Superior temporal gyrus (tissue), 1 donor: ENCODE data around the gene SRSF5.
"Not testable (repeated sequence)": the region's sequence is repeated elsewhere in the genome, so short reads cannot be mapped to it uniquely, and the experiment has no call there.

ENCODE experiments used
- DNase-seq: peaks from one replicate; pipeline ENCODE4 v3.0.0-alpha.2; 2016; ENCODE audit errors: extremely low spot score

The SRSF5 gene

DNA sequence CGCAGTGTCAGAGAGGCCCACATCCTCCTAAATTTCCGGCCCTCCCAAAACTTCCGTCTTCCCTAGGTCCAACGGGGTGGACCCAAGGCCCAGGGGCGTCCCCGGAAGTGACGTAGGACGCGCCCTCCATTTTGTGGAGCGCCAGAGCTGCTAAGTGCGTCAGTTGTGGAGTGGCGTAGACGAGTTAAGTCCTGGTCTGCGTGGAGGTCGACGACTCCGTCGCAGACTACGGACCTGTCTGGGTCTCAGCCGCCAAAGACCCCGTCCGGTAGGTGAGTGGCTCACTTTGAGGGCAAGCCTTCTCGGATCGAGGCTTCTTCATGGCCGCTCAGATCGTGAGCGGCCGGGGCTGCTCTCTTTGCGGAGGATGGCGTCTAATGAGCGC lies at the start of gene SRSF5:
TSS of gene SRSF5 (plus strand) at position 159 of the 385 bp plus-strand sequence. CDS start 1,015 bp downstream, outside the sequence.
- DNase-seq: peak; percentile 99

DNA sequence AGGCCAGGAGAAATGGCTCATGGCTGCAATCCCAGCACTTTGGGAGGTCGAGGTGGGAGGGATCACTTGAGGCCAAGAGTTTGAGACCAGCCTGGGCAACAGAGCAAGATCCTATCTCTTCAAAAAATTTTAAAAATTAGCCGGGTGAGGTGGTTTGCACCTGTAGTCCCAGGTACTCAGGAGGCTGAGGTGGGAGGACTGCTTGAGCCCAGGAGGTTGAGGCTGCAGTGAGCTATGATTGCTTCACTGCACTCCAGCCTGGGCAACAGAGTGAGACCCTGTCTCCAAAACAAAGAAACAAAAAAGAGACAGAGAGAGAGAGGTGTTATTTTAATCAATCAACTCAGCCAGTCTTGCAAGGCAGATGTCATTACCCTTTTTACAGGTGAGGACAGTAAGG lies 48.3 kb upstream of the SRSF5 start:
- DNase-seq: not testable (repeated sequence)

DNA sequence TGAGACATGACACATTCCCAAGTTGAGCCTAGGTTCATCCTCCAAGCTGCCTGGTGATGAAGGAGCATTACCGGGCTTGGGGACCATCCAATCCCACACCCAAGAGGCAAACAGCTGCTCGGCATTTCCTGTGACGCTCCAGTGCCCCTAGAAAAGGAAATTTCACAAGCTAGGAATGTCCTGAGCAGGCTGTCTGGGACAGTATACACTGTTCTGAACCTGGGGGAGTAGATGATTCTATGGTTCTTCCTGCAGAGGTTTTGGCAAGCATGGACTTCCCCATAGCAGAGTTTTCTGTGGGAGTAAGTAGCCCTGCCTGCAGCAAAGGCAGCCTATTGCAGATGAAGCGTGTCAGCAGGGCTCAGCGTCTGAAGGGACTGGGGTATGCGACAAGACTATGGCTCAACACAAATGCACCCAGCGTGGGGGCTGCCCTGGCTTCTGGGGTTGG lies 47.4 kb upstream of the SRSF5 start:
- DNase-seq: peak; percentile 20

DNA sequence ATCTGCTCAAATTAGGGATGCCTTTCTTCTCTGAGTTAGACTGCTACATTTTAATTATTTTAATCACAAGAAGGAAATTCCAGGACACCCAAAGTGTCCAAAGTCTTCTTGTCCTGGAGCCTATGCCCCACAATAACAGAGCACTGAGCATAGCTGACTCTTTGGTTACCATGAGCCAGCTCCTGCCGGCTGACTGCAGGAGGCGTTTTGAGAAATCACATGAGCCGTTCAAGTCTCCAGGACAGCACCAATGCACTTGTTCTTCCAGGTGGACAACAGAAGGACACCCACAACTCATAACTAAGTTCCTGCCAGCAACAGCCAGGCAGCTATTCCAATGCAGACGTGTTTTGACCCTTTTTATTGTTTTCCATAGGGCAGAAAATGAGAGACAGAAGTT lies 46.0 kb upstream of the SRSF5 start:
- DNase-seq: no peak

DNA sequence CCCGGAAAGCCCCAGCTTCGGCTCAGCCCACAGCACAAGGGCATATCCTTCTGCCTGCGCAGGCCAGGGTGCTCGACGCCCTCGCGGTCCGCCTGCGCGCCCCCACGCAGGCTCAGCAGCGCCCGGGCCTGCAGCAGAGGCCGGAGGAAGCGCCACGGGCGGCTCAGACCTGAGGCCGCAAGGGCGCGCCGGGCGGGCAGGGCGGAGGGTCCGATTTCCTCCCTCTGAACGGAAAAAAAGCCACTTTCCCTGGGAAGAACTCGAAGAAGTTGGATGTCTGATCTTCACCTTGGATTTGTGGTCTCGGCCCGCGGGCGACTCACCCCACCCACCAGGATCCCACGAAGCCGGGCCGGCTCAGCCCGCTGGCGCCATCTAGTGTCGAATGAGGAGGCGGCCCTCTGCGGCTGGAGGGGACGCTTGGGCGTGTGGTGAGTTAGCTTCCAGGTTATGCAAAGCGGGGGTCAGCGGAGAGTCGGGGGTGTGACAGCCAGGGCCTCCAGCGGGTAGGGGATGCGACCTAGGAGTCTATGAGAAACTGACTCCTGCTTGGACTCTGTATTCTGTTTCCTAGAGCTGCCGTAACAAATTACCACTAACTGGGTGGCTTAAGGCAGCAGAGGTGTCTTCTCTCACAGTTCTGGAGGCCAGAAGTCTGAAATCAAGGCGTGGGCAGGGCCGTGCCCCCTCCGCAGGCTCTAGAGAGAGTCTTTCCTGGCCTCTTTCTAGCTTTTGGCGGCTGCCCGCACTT lies 40.0 kb upstream of the SRSF5 start:
- peak; percentile 89 for DNase-seq

DNA sequence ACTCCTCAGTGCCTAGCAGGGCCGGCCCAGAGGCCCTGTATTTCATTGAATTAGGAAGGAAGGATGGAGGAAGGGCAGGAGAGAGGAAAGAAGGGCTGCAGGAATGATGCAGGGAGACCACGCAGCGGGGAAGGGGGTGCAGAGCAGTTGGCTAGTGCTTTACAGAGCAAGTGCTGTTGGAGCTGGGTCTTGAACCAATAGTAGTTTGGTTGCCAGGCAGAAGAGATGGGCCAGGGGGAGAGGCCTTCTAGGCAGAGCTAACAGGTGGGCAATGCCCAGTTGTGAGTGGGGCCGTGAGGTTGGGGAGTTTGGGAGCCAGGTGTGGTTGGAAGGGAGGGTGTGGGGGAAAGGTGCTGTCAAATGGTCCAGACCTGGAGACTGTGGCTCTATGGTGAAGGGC lies 39.1 kb upstream of the SRSF5 start:
- no peak for DNase-seq

DNA sequence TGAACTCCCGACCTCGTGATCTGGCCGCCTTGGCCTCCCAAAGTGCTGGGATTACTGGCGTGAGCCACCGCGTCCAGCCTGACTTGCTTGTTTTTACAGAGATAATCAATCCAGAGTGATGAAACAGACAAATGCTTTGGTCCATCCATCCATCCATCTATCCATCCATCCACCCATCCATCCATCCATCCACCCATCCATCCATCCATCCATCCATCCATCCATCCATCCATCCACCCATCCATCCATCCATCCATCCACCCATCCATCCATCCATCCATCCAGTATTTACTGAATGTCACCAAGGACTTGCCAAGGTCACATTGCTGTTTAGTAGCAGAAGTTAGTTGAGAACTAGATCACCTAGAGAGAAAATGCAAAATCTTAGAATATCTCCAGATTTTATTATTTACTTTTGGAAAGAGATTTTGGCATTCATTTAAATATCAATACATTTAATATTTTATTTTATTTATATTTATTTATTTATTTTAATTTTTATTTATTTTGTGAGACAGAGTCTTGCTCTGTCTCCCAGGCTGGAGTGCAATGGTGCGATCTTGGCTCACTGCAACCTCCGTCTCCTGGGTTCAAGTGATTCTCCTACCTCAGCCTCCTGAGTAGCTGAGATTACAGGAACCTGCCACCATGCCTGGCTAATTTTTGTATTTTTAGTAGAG lies 34.9 kb upstream of the SRSF5 start:
- DNase-seq: not testable (repeated sequence)

DNA sequence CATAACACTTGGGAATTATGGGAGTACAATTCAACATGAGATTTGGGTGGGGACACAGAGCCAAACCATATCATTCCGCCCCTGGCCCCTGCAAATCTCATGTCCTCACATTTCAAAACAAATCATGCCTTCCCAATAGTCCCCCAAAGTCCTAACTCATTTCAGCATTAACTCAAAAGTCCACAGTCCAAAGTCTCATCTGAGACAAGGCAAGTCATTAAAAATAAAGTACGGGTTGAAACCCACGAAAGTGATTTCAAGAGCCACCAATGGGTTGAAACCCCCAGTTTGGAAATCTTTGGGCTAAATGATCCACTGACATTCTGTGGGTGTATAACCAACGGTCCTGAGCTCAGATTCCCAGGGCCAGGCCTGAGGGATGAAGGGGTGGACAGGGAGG lies 30.5 kb upstream of the SRSF5 start:
- not testable (repeated sequence) for DNase-seq

DNA sequence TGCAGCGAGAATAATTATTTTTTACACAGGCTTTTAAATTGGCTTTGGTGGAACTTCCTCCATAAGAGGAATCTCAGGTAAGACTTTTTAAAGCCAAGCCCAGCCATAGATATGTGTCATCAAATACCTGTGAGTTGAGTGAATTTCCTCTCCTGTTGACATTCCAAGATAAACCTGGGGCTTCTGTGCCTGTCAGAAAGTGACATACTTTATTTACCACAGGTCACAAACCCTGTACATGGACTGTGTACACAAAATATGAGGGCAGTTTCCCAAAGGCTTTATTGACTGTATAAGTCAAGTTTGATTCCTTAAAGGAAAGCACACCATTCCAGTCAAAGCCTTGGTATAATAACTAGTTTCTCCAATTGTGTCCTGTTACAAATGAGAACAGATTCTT lies 25.9 kb upstream of the SRSF5 start:
- no peak for DNase-seq

DNA sequence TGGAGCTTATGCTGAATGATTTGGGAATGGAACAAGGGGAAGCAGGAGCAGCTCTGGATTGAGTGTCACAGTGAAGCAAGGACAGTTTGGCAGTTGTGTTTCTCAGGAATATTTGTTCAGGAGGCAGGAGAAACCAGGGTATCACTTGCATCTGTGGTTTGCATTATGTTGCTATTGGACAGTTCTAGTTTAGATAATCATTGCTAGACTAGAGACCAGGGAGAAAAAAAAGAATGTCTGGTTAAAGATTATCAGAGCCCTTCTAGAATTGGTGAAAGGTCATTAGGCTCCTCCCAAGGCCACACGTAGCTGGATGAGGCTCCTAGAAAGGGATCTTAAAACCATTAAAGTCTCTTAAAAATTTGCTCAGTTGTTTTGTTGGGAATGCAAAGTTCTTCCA lies 17.0 kb upstream of the SRSF5 start:
- no peak for DNase-seq

DNA sequence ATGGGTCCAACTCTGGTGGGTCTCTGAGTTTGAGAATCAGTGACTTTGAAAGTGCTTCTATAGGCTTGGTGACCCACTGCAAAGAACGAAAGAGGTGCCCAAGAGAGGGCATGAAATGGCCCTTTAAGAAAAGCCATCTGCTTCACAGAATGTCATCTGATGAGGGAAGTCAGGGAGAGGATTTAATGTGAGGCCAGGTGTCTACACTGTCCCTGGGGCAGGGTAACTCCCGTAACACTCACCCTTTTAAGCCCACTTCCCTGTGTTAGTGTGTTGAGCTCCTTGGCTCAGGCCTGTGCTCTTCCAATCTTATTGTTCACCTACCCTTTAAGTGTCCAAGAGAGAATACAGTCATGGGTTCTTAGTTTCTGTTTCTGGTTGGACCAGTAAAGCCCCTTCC lies 16.4 kb upstream of the SRSF5 start:
- DNase-seq: no peak

DNA sequence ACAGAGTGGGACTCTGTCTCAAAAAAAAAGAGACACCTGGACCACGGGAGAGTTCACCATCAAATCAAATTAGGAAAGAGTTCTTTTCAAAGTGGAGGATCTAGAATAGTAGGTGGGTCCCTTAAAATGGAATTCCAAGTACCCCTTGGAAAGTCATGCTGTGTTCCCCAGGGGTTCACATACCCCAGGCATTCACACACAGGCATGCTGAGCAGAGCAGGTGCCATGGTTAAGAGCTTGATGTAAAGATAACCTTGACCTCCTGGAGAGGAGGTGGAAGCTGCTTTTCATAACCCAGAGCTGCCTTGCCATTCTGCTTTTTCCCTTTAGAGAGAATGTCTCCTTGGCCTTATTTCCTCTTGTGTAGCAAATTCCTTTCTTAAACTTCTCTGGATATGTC lies 14.2 kb upstream of the SRSF5 start:
- no peak for DNase-seq

DNA sequence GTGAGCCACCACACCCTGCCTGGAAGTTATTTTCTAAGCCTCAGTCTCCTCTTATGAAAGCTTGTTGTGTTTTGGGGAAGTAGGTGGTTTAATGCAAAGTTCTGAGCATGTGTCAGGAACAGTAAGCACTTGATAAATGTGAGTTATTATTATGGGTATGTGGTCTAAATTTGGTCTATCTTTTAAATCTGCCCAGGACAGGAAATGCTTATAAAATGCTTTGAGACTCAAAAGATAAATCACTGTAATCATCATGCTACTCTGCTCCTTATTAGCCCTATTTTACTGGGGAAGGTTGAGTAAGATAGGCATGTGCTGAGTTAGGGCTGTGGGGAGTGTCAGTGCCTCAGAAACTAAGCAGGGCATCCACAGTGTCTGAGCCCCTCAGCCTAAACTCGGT lies 13.1 kb upstream of the SRSF5 start:
- DNase-seq: no peak

DNA sequence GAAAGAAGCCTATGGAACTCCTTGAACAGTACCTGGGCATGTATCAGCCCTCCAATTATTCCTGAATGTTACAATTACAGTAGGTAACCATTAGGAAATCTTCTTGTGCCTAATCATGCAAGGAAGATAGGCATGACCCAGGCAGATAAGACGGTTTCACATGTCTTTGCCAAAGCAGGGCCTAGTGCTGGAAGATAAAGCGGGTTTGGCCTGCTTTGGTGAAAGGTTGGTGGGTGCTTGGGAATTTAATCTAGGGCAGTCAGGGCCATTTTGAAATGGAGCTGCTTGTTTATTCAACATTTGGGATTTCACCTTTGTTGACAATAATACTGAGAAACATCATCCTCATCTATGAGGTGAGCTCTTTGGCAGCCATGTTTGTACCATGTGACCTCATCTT lies 12.5 kb upstream of the SRSF5 start:
- no peak for DNase-seq

DNA sequence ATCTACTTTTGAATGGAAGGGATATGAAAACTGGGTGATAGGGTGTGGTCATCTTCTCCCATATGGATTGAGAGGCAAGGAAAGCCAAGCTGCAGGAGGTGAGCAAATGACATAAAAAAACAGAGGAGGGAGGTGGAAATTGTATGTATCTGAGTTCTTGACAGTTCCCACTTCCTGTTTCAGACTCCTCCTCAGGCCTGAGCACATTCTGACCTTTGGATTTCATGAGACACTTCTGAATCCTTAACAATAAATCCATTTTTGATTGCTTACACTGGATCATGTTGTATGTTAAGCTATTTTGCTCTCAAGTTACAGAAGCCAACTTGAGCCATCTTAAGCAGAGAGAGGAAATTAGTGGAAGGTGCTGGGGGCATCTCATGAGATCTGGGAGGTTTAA lies 11.6 kb upstream of the SRSF5 start:
- DNase-seq: no peak

DNA sequence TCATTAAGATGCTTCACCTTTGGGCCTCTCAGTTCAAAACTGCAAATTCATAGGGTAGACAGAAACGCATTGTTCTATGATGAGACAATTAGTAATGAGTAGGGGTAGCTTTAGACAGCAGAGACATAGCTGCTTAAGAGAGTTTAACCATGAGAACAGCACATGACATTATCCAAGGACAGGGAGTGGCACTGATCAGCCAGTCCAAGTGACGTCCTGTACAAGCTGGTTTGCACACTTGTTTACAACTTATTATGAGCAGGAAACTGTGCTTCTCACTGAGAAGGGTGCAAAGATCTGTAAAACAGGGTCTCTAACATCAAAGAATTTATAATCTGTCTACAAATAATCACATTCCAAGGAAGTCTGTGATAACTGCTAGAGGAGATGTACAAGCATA lies 11.2 kb upstream of the SRSF5 start:
- DNase-seq: no peak

DNA sequence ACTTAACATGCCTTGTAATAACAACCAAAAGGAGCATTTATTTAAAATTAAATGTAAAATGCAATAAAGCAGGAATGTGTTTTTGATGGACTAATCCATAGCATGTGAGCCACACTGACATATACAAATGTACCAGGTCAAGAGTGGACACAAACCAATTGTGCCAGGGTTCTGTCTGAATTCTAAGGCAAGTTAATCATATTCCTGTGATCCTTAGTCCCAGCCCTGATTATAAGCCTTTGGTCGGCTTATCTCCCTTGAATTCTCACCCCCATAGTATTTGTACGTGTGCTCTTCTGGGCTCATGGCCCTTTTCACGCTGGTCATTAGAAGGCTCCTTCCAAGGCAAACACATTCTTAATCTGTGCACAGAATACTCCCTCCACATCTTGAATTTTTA lies 10.6 kb upstream of the SRSF5 start:
- DNase-seq: no peak

DNA sequence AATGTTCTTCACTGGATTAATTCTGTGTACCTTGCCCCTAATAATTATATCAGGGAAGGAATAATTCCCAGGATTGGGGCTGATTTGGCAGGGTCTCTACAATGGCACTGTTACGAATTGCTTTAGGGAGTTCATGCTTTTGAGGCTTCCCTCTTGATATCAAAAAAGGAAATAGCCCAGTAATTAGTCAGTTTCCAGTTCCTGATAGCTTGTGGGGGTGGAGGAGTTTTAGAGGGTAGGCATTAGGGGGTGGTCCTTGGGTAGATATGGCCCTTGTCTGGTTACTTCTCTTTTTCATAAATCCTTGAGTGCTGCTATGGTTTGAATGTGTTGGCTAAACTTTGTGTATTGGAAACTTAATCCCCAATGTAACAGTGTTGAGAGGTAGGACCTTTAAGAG lies 6.1 kb upstream of the SRSF5 start:
- DNase-seq: no peak

DNA sequence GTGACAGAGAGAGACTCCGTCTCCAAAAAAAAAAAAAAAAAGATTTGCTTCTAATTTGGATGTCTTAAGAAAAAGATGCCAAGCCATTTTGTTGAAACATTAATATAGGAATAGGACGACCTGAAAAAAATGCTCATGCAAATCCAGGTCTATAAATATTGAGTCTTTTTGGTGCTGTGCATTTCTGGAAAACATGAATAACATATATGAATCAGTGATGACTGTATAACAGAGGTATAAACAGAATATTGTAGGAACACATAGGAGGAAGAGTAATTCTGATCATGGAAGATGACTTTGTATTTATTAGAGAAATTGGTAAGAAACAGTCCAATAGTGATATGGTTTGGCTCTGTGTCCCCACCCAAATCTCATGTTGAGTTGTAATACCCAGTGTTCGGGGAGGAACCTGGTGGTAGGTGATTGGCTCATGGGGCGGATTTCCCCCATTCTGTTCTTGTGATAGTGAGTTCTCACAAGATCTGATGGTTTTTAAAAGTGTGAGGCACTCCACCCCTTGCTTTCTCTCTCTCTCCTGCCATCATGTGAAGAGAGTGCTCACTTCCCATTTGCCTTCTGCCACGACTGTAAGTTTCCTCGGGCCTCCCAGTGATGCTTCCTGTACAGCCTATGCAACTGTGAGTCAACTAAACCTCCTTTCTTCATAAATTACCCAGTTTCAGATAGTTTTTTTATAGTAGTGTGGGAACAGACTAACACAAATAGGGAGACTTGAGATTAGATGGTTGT lies 3.0 kb upstream of the SRSF5 start:
- no peak for DNase-seq

DNA sequence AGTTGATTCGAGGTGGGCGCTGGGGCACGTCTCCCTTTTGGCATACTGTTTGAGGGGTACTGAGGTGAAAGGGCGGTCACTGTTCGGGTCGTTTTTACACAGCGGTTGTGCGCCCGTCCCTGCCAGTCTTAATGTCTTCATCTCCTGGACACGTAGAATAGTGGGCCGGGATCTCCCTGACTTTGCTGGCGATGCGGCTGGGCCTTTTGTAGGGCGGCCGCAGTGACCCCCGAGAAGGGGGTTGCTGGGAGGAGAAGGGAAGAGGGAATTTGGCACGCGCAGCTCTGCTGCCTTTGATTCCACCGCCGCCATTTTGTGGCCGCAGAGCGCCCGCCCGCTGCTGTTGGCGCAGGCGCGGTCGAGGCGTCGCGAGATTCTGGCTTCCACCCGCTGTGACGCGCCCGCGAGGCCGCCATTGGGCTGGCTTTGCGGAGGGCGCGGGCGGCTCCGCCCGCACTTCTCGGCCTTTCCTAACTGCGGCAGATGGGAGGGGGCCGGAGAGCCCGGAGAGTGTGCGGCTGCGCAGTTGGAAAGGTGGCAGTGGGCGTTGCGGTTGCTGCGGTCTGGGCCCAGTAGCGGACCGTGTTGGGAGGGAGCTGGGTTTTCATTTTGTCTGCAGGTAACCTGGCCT lies 542 bp downstream of the SRSF5 start:
- peak; percentile 92 for DNase-seq

DNA sequence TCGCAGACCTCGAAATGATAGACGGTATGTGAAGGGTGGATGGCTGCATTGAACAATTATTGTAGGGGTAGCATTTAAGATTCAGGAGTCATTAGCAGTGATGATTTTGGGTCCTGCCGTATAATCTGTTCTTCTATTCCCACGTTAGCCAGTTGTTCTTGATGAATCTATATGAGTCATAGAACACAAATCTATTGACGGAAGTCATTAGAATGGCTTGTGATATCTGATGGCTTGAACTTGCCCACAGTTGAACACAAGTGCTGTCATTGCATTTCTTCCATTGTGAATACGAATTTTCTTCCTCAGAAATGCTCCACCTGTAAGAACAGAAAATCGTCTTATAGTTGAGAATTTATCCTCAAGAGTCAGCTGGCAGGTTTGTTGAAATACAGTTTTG lies 1.9 kb downstream of the SRSF5 start:
- DNase-seq: no peak

DNA sequence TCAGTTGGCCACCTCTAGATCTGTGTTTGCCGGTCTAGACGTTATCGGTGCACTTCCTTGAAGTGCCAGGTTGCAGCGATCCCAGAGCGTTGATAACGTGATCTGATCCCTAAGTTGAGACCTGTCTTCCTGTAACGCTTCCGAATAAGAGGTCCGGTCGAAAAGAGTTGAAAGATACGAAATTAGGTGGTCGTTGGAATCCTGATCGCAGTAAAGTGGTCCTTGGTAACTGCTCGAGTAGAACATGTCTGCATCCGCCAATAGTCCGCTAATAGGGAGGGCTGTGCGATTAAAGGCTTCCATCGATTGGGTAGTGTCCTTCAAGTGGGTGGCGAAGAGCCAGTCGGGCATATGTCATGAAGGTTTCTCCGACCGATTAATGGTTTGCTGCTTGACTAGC lies 2.7 kb downstream of the SRSF5 start:
- no peak for DNase-seq
